OCI-LY1 (cell line): Measurements from ENCODE around the gene GPX8.

Experiments used
- CTCF ChIP-seq: fragments of 200-600 bp; sonication (generic), shearing (Covaris generic); IDR thresholded peaks from 2 replicates; pipeline ENCODE4 v1.5.1; 2017; ENCODE audit warnings: mild to moderate bottlenecking, antibody characterized with exemption, low read length, moderate library complexity, mixed read lengths
- EZH2 ChIP-seq: fragments of 200-600 bp; sonication (generic), shearing (Covaris generic); IDR thresholded peaks from 2 replicates; pipeline ENCODE4 v1.8.0; 2017; ENCODE audit warnings: borderline replicate concordance, mixed run types, mild to moderate bottlenecking, antibody characterized with exemption, low read length, moderate library complexity, mixed read lengths

GRCh38 chr5:55177078-55177477 is 17.1 kb downstream of the GPX8 start:
- TF ChIP-seq EZH2 = no peak
- TF ChIP-seq CTCF = no peak
